Measurements from ENCODE around the gene NDUFAF7.
"Not testable (repeated sequence)": the region's sequence is repeated elsewhere in the genome, so short reads cannot be mapped to it uniquely, and the experiment has no call there.

The NDUFAF7 gene

GRCh38 chr2:37201766-37202165, 29.7 kb upstream of the NDUFAF7 start:
- TF ChIP-seq POLR2A (IDR thresholded peaks at IDR 0.05; ENCODE audit: low read length) (no peak), GATA1 (IDR thresholded peaks at IDR 0.05; ENCODE audit: low read depth, low read length) (no peak)
- DNase-seq: no peak

- no peak for DNase-seq
- no peak for TF ChIP-seq POLR2A (IDR thresholded peaks at IDR 0.05; ENCODE audit: low read length)
- no peak for TF ChIP-seq GATA1 (IDR thresholded peaks at IDR 0.05; ENCODE audit: low read depth, low read length)
Observed at GRCh38 chr2:37203708-37204107, 27.8 kb upstream of the NDUFAF7 start.

GRCh38 chr2:37205071-37205661, 26.3 kb upstream of the NDUFAF7 start:
- not testable (repeated sequence) for DNase-seq

GRCh38 chr2:37205689-37206341, 25.6 kb upstream of the NDUFAF7 start:
- DNase-seq: no peak
- no peak for TF ChIP-seq POLR2A (IDR thresholded peaks at IDR 0.05; ENCODE audit: low read length)
- no peak for TF ChIP-seq GATA1 (IDR thresholded peaks at IDR 0.05; ENCODE audit: low read depth, low read length)

GRCh38 chr2:37206760-37207159, 24.7 kb upstream of the NDUFAF7 start:
- not testable (repeated sequence) for DNase-seq

GRCh38 chr2:37211212-37211611, 20.2 kb upstream of the NDUFAF7 start:
- TF ChIP-seq POLR2A (IDR thresholded peaks at IDR 0.05; ENCODE audit: low read length): no peak
- no peak for TF ChIP-seq GATA1 (IDR thresholded peaks at IDR 0.05; ENCODE audit: low read depth, low read length)
- no peak for DNase-seq

GRCh38 chr2:37211939-37212338, 19.5 kb upstream of the NDUFAF7 start:
- no peak for DNase-seq
- no peak for TF ChIP-seq POLR2A (IDR thresholded peaks at IDR 0.05; ENCODE audit: low read length)
- no peak for TF ChIP-seq GATA1 (IDR thresholded peaks at IDR 0.05; ENCODE audit: low read depth, low read length)

GRCh38 chr2:37215250-37215649, 16.2 kb upstream of the NDUFAF7 start:
- TF ChIP-seq POLR2A (IDR thresholded peaks at IDR 0.05; ENCODE audit: low read length): no peak
- no peak for TF ChIP-seq GATA1 (IDR thresholded peaks at IDR 0.05; ENCODE audit: low read depth, low read length)
- peak in 1 of 2 experiments; percentile 13 for DNase-seq

- TF ChIP-seq GATA1 (IDR thresholded peaks at IDR 0.05; ENCODE audit: low read depth, low read length): no peak
- TF ChIP-seq POLR2A (IDR thresholded peaks at IDR 0.05; ENCODE audit: low read length): no peak
- DNase-seq: no peak
Observed at GRCh38 chr2:37219046-37219445, 12.4 kb upstream of the NDUFAF7 start.

GRCh38 chr2:37223131-37223530, 8.3 kb upstream of the NDUFAF7 start:
- no peak for TF ChIP-seq POLR2A (IDR thresholded peaks at IDR 0.05; ENCODE audit: low read length)
- no peak for TF ChIP-seq GATA1 (IDR thresholded peaks at IDR 0.05; ENCODE audit: low read depth, low read length)
- DNase-seq: no peak

- no peak for TF ChIP-seq GATA1 (IDR thresholded peaks at IDR 0.05; ENCODE audit: low read depth, low read length)
- TF ChIP-seq POLR2A (IDR thresholded peaks at IDR 0.05; ENCODE audit: low read length): no peak
- no peak for DNase-seq
Observed at GRCh38 chr2:37224063-37224462, 7.4 kb upstream of the NDUFAF7 start.

- not testable (repeated sequence) for DNase-seq
Observed at GRCh38 chr2:37225129-37225528, 6.3 kb upstream of the NDUFAF7 start.

- TF ChIP-seq POLR2A (IDR thresholded peaks at IDR 0.05; ENCODE audit: low read length) (no peak), GATA1 (IDR thresholded peaks at IDR 0.05; ENCODE audit: low read depth, low read length) (no peak)
- no peak for DNase-seq
Observed at GRCh38 chr2:37226863-37227262, 4.6 kb upstream of the NDUFAF7 start.

- TF ChIP-seq GATA1 (IDR thresholded peaks at IDR 0.05; ENCODE audit: low read depth, low read length) (no peak), POLR2A (IDR thresholded peaks at IDR 0.05; ENCODE audit: low read length) (no peak)
- no peak for DNase-seq
Observed at GRCh38 chr2:37228788-37229187, 2.7 kb upstream of the NDUFAF7 start.

GRCh38 chr2:37230581-37230980, 877 bp upstream of the NDUFAF7 start:
- no peak for TF ChIP-seq GATA1 (IDR thresholded peaks at IDR 0.05; ENCODE audit: low read depth, low read length)
- TF ChIP-seq POLR2A (IDR thresholded peaks at IDR 0.05; ENCODE audit: low read length): no peak
- peak; percentile 34 to 55 for DNase-seq

All from erythroblast (primary cell).